Measurements from ENCODE around the gene SMC1B. TPM values are rescaled to one million over a fixed set of nuclear protein-coding genes. Genes with fewer than 3 reads are reported as not detected.

The SMC1B gene
- total and polyA plus RNA-seq, 10 donors = 0.06 to 0.12 (median 0.10) TPM; not detected in 7

DNA sequence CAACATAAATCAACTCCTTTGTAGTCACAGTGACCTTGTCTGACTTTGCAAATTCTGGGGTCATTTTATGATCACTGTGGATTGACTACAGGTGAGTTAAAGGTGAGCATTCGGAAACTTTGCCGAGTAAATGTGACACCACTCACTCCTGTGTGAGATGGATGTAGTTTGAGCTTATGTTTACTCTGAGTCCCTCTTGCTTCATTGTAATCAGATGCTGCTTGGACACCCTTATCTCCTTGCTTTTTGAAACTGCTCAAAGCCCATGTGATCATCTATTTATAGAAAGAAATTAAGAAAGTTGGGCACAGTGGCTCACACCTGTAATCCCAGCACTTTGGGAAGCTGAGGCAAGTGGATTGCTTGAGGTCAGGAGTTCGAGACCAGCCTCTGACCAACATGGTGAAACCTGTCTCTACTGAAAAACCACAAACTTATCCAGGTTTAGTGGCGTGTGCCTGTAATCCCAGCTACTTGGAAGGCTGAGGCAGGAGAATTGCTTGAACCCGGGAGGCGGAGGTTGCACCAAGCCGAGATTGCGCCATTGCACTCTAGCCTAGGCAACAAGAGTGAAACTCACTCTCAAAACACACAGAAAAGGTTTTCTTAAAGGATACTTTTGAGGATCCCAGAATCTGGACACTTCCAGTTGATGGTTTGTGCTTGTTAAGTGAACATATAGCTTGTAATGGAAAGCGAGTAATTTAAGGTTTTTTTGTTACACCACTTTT, 96.4 kb downstream of the SMC1B start:
- H3K27ac ChIP-seq = peak overlapping the region in 7 of 8 donors; percentile 79 to 92 (median 84)
- no peak for TF ChIP-seq POLR2AphosphoS5 (IDR thresholded peaks at IDR 0.05)
- TF ChIP-seq, protein P1, sequence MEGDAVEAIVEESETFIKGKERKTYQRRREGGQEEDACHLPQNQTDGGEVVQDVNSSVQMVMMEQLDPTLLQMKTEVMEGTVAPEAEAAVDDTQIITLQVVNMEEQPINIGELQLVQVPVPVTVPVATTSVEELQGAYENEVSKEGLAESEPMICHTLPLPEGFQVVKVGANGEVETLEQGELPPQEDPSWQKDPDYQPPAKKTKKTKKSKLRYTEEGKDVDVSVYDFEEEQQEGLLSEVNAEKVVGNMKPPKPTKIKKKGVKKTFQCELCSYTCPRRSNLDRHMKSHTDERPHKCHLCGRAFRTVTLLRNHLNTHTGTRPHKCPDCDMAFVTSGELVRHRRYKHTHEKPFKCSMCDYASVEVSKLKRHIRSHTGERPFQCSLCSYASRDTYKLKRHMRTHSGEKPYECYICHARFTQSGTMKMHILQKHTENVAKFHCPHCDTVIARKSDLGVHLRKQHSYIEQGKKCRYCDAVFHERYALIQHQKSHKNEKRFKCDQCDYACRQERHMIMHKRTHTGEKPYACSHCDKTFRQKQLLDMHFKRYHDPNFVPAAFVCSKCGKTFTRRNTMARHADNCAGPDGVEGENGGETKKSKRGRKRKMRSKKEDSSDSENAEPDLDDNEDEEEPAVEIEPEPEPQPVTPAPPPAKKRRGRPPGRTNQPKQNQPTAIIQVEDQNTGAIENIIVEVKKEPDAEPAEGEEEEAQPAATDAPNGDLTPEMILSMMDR (IDR thresholded peaks at IDR 0.05 in 8 of 11, conservative IDR thresholded peaks at IDR 0.05 in 3 of 11) = no peak
- no peak for TF ChIP-seq POLR2A (IDR thresholded peaks at IDR 0.05)
- H3K36me3 ChIP-seq = peaks cover 0 to 12% (median 0%) of the 10 kb centered on the region in 6 donors
- no peak for DNase-seq
- H3K27me3 ChIP-seq (replicated peaks in 1 of 7) = no peaks in the 10 kb centered on the region
- 76 to 92% (median 84%) methylated on average over 9 of the region's 9 CpGs for WGBS, 5 donors
- intact Hi-C loops (cut with DNase I; ENCODE audit: low total_unique reads) = no loop called here
- H3K4me1 ChIP-seq = peaks cover 11 to 99% (median 49%) of the 10 kb centered on the region in 6 donors
- no peak overlapping the region for H3K4me3 ChIP-seq
- no peaks in the 10 kb centered on the region for H3K9me3 ChIP-seq

DNA sequence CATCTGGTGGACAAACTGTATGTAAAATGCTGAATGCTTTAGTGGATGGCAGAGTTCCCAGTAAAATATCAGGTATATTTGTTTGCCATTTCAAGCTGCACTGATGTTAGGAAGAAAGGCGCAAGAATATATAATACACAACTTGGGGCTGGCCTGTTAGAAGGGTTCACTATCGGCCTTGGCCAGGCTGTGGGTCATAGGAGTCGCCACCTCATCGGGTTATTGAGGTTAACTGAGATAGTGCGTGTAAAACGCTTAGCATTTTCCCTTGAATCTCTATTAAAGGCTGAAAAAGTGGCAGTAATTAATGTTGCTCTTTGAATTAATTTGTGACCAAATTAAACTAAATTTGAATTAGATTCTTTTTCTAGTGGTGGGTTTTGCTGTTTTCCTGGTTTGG, 98.6 kb downstream of the SMC1B start:
- WGBS, 5 donors = 90 to 98% (median 93%) methylated on average over 6 of the region's 6 CpGs
- no peak overlapping the region for H3K4me3 ChIP-seq
- intact Hi-C loops (cut with DNase I; ENCODE audit: low total_unique reads) = no loop called here
- peaks cover 25 to 97% (median 56%) of the 10 kb centered on the region in 6 donors for H3K4me1 ChIP-seq
- peak overlapping the region in 4 of 8 donors; percentile 35 to 90 (median 52) for H3K27ac ChIP-seq
- no peaks in the 10 kb centered on the region for H3K9me3 ChIP-seq
- H3K36me3 ChIP-seq = peaks cover 0 to 7% (median 0%) of the 10 kb centered on the region in 6 donors
- TF ChIP-seq, protein P1 (IDR thresholded peaks at IDR 0.05 in 8 of 11, conservative IDR thresholded peaks at IDR 0.05 in 3 of 11) = no peak
- TF ChIP-seq POLR2A (IDR thresholded peaks at IDR 0.05) (no peak), POLR2AphosphoS5 (IDR thresholded peaks at IDR 0.05) (no peak)
- no peaks in the 10 kb centered on the region for H3K27me3 ChIP-seq (replicated peaks in 1 of 7)
- no peak for DNase-seq

DNA sequence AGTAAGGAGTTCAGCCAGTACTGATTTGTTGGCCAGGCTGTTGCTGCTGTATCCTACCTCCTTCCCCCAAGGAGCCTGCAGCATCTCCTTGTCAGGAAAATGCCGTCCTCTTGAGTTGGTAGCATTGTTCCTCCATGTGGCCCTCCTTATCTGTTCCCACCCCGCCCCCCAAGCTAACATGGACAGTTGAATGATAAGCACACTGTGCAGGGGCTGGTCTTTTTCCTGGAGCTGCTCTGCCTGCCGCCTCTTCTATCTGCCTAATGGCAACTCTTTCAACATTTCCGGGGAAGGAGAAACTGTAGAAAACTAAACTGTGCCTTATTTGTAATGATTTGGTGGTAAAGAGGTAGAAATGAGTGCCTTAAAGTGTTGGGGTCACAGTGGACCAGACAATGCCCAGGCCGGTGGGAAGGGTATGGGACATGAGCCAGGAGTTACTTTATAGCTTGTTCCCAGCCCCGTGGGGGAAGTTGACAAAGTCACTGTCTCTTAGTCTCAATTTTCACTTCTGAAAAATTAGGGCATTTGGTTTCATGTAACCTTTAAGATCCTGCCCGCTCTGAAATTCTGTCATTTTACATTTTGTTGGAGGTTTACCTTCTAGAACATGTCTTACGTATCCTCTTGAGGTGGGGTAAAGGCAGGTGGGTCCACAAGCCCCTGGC, 99.2 kb downstream of the SMC1B start:
- Histone ChIP-seq H3K27ac (peak overlapping the region in 5 of 8 donors; percentile 4 to 90 (median 58)), H3K4me1 (peaks cover 25 to 93% (median 53%) of the 10 kb centered on the region in 6 donors), H3K9me3 (no peaks in the 10 kb centered on the region), H3K4me3 (no peak overlapping the region), H3K27me3 (replicated peaks in 1 of 7) (no peaks in the 10 kb centered on the region), H3K36me3 (peaks cover 0 to 7% (median 0%) of the 10 kb centered on the region in 6 donors)
- TF ChIP-seq POLR2AphosphoS5 (IDR thresholded peaks at IDR 0.05) (no peak), POLR2A (IDR thresholded peaks at IDR 0.05) (no peak)
- TF ChIP-seq, protein P1 (IDR thresholded peaks at IDR 0.05 in 8 of 11, conservative IDR thresholded peaks at IDR 0.05 in 3 of 11) = no peak
- 69 to 81% (median 73%) methylated on average over 8 of the region's 8 CpGs for WGBS, 5 donors
- no peak for DNase-seq
- intact Hi-C loops (cut with DNase I; ENCODE audit: low total_unique reads) = no loop called here

DNA sequence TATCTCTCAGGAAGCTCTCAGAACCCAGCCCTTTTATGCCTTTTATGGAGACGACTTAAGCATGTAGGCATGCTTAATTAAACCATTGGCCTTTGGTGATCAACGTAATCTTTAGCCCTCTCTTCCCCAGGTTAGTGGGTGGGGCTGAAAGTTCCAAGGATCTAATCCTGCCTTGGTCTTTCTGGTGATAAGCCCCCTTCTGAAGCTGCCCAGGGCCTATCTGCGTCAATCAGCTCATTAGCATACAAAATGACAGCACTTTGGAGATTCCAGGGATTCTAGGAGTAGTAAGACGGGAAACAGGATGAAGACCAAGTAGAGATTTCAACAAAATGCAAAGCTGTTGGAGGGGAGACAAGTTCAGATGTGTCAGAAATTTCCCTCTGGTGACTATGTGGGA, 100.5 kb downstream of the SMC1B start:
- Histone ChIP-seq H3K4me3 (no peak overlapping the region), H3K4me1 (peaks cover 18 to 88% (median 47%) of the 10 kb centered on the region in 6 donors), H3K27me3 (replicated peaks in 1 of 7) (no peaks in the 10 kb centered on the region), H3K36me3 (peaks cover 0 to 7% (median 0%) of the 10 kb centered on the region in 6 donors), H3K9me3 (no peaks in the 10 kb centered on the region), H3K27ac (peak overlapping the region in 6 of 8 donors; percentile 19 to 93 (median 74))
- DNase-seq = no peak
- 73 to 80% (median 75%) methylated on average over 4 of the region's 4 CpGs for WGBS, 5 donors
- TF ChIP-seq, protein P1 (IDR thresholded peaks at IDR 0.05 in 8 of 11, conservative IDR thresholded peaks at IDR 0.05 in 3 of 11) = no peak
- TF ChIP-seq POLR2AphosphoS5 (IDR thresholded peaks at IDR 0.05) (peak in 1 of 3 donors; percentile 45), POLR2A (IDR thresholded peaks at IDR 0.05) (no peak)
- intact Hi-C loops (cut with DNase I; ENCODE audit: low total_unique reads) = no loop called here

Measured in spleen (tissue), 11 donors.